Activated B cell treated with CpG ODN at 0.5 μM for 24 hours (primary cell): ENCODE measurements around the gene AHCYL2. TPM values are rescaled to one million over a fixed set of nuclear protein-coding genes. Genes with fewer than 3 reads are reported as not detected.
"Not testable (repeated sequence)": the region's sequence is repeated elsewhere in the genome, so short reads cannot be mapped to it uniquely, and the experiment has no call there.

Source experiments
- ATAC-seq: fragments of 200-7000 bp; cut with Tn5 transposase; one replicate; pipeline ENCODE4 v1.10.0; 2021; ENCODE audit warnings: low read depth, mild to moderate bottlenecking, moderate library complexity
- CTCF ChIA-PET: fragments of 350-600 bp; sonication (Branson Sonifier 250); formaldehyde crosslinking; loops from one replicate; lab custom pipeline; 2021; ENCODE audit warnings: antibody characterized with exemption; lab: Charles Lee
- POLR2A ChIA-PET: fragments of 350-600 bp; sonication (Branson Sonifier 250); formaldehyde crosslinking; loops from one replicate; lab custom pipeline; 2021; ENCODE audit warnings: antibody characterized with exemption; lab: Charles Lee
- DNase-seq: peaks from one replicate; pipeline ENCODE4 v3.0.0; 2022
- H3K27ac Mint-ChIP-seq: one replicate; pipeline ENCODE4 v1.8.0; 2020; ENCODE audit warnings: mixed read lengths
- H3K27me3 Mint-ChIP-seq: one replicate; pipeline ENCODE4 v1.8.0; 2021; ENCODE audit warnings: mixed read lengths
- H3K36me3 Mint-ChIP-seq: one replicate; pipeline ENCODE4 v1.8.0; 2021; ENCODE audit warnings: low read depth, mixed read lengths
- H3K4me1 Mint-ChIP-seq: one replicate; pipeline ENCODE4 v1.8.0; 2021; ENCODE audit warnings: mixed read lengths
- H3K4me3 Mint-ChIP-seq: one replicate; pipeline ENCODE4 v1.8.0; 2020; ENCODE audit warnings: mild to moderate bottlenecking, mixed read lengths
- H3K9me3 Mint-ChIP-seq: one replicate; pipeline ENCODE4 v1.8.0; 2020; ENCODE audit warnings: mixed read lengths
- CTCF ChIP-seq: fragments of 200-600 bp; IDR thresholded peaks from one replicate; pipeline ENCODE4 v1.8.0; 2022; ENCODE audit warnings: antibody characterized with exemption, mild to moderate bottlenecking
- intact Hi-C: fragments of 100-400 bp; cut with micrococcal nuclease; formaldehyde crosslinking; loops from one replicate; pipeline ENCODE4 v1.15.1; 2024
- total RNA-seq: library from RNA; stranded (reverse); gene quantifications from 2 replicates; pipeline ENCODE4 v1.2.3, GENCODE V29; 2022

The AHCYL2 gene
- total RNA-seq, 1 donor from 2014 or later, result 11.6 TPM

- Mint-ChIP-seq H3K27me3 (peaks cover 22% of the 10 kb centered on the region), H3K4me1 (peaks cover 14% of the 10 kb centered on the region), H3K4me3 (no peak overlapping the region), H3K27ac (no peak overlapping the region), H3K36me3 (no peaks in the 10 kb centered on the region), H3K9me3 (no peaks in the 10 kb centered on the region)
- ChIA-PET CTCF (no interaction called here), POLR2A (interaction anchor here (0.7 kb wide), 1 partner anchor 11 kb away, joined by 4 read pairs; no protein-coding TSS in a partner anchor)
- no peak for DNase-seq
- no peak for ATAC-seq
- intact Hi-C loops, result no loop called here
- no peak for TF ChIP-seq CTCF
Observed at GRCh38 chr7:129437190-129437589, 212.4 kb downstream of the AHCYL2 start.

GRCh38 chr7:129438281-129438838, 213.5 kb downstream of the AHCYL2 start:
- intact Hi-C loops, result no loop called here
- CTCF ChIA-PET, result no interaction called here
- no peak for TF ChIP-seq CTCF
- H3K4me3 Mint-ChIP-seq, result no peak overlapping the region
- DNase-seq (no peak), ATAC-seq (no peak)
- H3K9me3 Mint-ChIP-seq, result no peaks in the 10 kb centered on the region
- peaks cover 16% of the 10 kb centered on the region for H3K27me3 Mint-ChIP-seq
- POLR2A ChIA-PET, result no interaction called here
- peaks cover 12% of the 10 kb centered on the region for H3K4me1 Mint-ChIP-seq
- no peak overlapping the region for H3K27ac Mint-ChIP-seq
- no peaks in the 10 kb centered on the region for H3K36me3 Mint-ChIP-seq

GRCh38 chr7:129438839-129439651, 214.2 kb downstream of the AHCYL2 start:
- intact Hi-C loops, result no loop called here
- H3K4me1 Mint-ChIP-seq, result peaks cover 10% of the 10 kb centered on the region
- ChIA-PET CTCF (no interaction called here), POLR2A (no interaction called here)
- H3K36me3 Mint-ChIP-seq, result no peaks in the 10 kb centered on the region
- ATAC-seq (no peak), DNase-seq (no peak)
- H3K27me3 Mint-ChIP-seq, result peaks cover 16% of the 10 kb centered on the region
- no peak overlapping the region for H3K4me3 Mint-ChIP-seq
- no peak for TF ChIP-seq CTCF
- H3K9me3 Mint-ChIP-seq, result no peaks in the 10 kb centered on the region
- H3K27ac Mint-ChIP-seq, result no peak overlapping the region

GRCh38 chr7:129439963-129440625, 215.3 kb downstream of the AHCYL2 start:
- H3K36me3 Mint-ChIP-seq, result no peaks in the 10 kb centered on the region
- DNase-seq, result no peak
- H3K4me3 Mint-ChIP-seq, result no peak overlapping the region
- TF ChIP-seq CTCF, result no peak
- CTCF ChIA-PET, result no interaction called here
- ATAC-seq, result no peak
- H3K27ac Mint-ChIP-seq, result no peak overlapping the region
- POLR2A ChIA-PET, result no interaction called here
- H3K27me3 Mint-ChIP-seq, result peaks cover 13% of the 10 kb centered on the region
- H3K4me1 Mint-ChIP-seq, result peaks cover 4% of the 10 kb centered on the region
- H3K9me3 Mint-ChIP-seq, result no peaks in the 10 kb centered on the region
- intact Hi-C loops, result no loop called here

- DNase-seq (no peak), ATAC-seq (no peak)
- intact Hi-C loops, result no loop called here
- H3K27me3 Mint-ChIP-seq, result no peaks in the 10 kb centered on the region
- no peak for TF ChIP-seq CTCF
- H3K4me1 Mint-ChIP-seq, result no peaks in the 10 kb centered on the region
- ChIA-PET POLR2A (no interaction called here), CTCF (no interaction called here)
- peaks cover 3% of the 10 kb centered on the region for H3K9me3 Mint-ChIP-seq
- H3K27ac Mint-ChIP-seq, result no peak overlapping the region
- no peaks in the 10 kb centered on the region for H3K36me3 Mint-ChIP-seq
- no peak overlapping the region for H3K4me3 Mint-ChIP-seq
Observed at GRCh38 chr7:129443612-129444011, 218.8 kb downstream of the AHCYL2 start.

GRCh38 chr7:129444776-129445175, 219.9 kb downstream of the AHCYL2 start:
- H3K9me3 Mint-ChIP-seq, H3K4me3 Mint-ChIP-seq, H3K27me3 Mint-ChIP-seq, CTCF ChIA-PET, H3K27ac Mint-ChIP-seq, DNase-seq, intact Hi-C loops, H3K36me3 Mint-ChIP-seq, H3K4me1 Mint-ChIP-seq, ATAC-seq: not testable (repeated sequence)
- POLR2A ChIA-PET, result interaction anchor here (0.6 kb wide), 1 partner anchor 25 kb away, joined by 3 read pairs; no protein-coding TSS in a partner anchor

GRCh38 chr7:129446925-129447324, 222.1 kb downstream of the AHCYL2 start:
- H3K36me3 Mint-ChIP-seq, CTCF ChIA-PET, POLR2A ChIA-PET, H3K4me3 Mint-ChIP-seq, H3K4me1 Mint-ChIP-seq, H3K27ac Mint-ChIP-seq, intact Hi-C loops, ATAC-seq, DNase-seq, H3K27me3 Mint-ChIP-seq, H3K9me3 Mint-ChIP-seq: not testable (repeated sequence)
